Nephron progenitor cell (in vitro differentiated cells): Measurements from ENCODE around the gene ASAP2.
"Not testable (repeated sequence)": the region's sequence is repeated elsewhere in the genome, so short reads cannot be mapped to it uniquely, and the experiment has no call there.

ENCODE experiments used
- DNase-seq: peaks from one replicate; pipeline ENCODE4 v3.0.0; 2021
- H3K27ac Mint-ChIP-seq: 2 replicates; pipeline ENCODE4 v1.8.0; 2021; ENCODE audit warnings: mild to moderate bottlenecking, moderate library complexity, mixed read lengths
- H3K27me3 Mint-ChIP-seq: 2 replicates; pipeline ENCODE4 v1.8.0; 2021; ENCODE audit warnings: mild to moderate bottlenecking, low read depth, mixed read lengths; ENCODE audit not compliant: poor library complexity
- H3K36me3 Mint-ChIP-seq: 2 replicates; pipeline ENCODE4 v1.8.0; 2021; ENCODE audit warnings: low read depth, mixed read lengths
- H3K4me1 Mint-ChIP-seq: 2 replicates; pipeline ENCODE4 v1.8.0; 2021; ENCODE audit warnings: mixed read lengths
- H3K4me3 Mint-ChIP-seq: 2 replicates; pipeline ENCODE4 v1.8.0; 2021; ENCODE audit warnings: mild to moderate bottlenecking, moderate library complexity, mixed read lengths
- H3K9me3 Mint-ChIP-seq: 2 replicates; pipeline ENCODE4 v1.8.0; 2021; ENCODE audit warnings: mild to moderate bottlenecking, moderate library complexity, mixed read lengths
- TF ChIP-seq, protein P1 (sequence below): fragments of 200-600 bp; sonication (generic); IDR thresholded peaks from 2 replicates; pipeline ENCODE4 v1.5.0; 2021; ENCODE audit warnings: antibody characterized with exemption

ASAP2 gene

DNA sequence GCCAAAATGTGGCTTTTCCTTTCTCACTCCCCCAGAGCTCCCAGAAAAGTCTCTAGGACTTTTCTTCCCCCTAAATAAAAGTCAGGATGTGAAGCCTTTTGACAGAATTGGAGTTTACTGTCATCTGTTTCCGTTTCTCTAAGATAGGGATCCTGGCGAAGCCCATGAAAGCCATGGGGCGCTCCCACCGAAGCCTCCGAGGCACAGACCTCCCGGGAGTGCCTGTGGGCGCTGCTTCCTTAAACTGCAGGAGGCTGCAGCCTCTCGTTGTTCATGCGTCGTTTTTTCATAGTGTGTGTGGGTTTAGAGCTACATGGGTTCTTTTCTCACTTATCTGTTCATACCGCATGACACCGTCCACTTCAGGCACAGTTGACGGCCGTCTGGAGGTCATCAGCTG, 56.8 kb downstream of the ASAP2 start:
- TF ChIP-seq, protein P1, sequence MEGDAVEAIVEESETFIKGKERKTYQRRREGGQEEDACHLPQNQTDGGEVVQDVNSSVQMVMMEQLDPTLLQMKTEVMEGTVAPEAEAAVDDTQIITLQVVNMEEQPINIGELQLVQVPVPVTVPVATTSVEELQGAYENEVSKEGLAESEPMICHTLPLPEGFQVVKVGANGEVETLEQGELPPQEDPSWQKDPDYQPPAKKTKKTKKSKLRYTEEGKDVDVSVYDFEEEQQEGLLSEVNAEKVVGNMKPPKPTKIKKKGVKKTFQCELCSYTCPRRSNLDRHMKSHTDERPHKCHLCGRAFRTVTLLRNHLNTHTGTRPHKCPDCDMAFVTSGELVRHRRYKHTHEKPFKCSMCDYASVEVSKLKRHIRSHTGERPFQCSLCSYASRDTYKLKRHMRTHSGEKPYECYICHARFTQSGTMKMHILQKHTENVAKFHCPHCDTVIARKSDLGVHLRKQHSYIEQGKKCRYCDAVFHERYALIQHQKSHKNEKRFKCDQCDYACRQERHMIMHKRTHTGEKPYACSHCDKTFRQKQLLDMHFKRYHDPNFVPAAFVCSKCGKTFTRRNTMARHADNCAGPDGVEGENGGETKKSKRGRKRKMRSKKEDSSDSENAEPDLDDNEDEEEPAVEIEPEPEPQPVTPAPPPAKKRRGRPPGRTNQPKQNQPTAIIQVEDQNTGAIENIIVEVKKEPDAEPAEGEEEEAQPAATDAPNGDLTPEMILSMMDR, result no peak
- H3K4me3 Mint-ChIP-seq, result no peak overlapping the region
- no peaks in the 10 kb centered on the region for H3K9me3 Mint-ChIP-seq
- peaks cover 7% of the 10 kb centered on the region for H3K27me3 Mint-ChIP-seq
- H3K27ac Mint-ChIP-seq, result peak overlapping the region; percentile 66
- DNase-seq, result no peak
- H3K4me1 Mint-ChIP-seq, result peaks cover 64% of the 10 kb centered on the region
- H3K36me3 Mint-ChIP-seq, result peaks cover 14% of the 10 kb centered on the region

DNA sequence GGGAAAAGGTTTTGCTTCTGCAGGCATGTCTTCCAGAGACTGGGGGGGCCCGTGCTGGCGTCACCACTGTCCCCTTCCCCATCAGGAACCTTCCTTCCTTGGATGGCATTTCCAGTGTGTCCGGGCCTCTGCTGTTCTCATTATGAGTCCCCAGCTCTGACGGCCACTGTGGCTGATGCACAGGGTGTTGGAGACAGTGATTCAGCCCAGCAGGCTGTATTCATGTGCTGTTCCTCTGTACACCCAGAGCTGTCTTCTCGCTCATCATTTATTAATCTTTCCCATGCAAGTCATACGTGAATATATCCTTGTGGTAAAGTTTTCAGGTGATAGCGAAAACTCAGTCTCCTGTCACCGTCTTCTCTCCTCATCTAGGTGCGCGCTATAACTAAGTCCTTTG, 57.7 kb downstream of the ASAP2 start:
- Mint-ChIP-seq H3K36me3 (peaks cover 14% of the 10 kb centered on the region), H3K27ac (no peak overlapping the region), H3K4me1 (peaks cover 64% of the 10 kb centered on the region), H3K27me3 (peaks cover 7% of the 10 kb centered on the region), H3K9me3 (no peaks in the 10 kb centered on the region), H3K4me3 (no peak overlapping the region)
- TF ChIP-seq, protein P1, result no peak
- no peak for DNase-seq

DNA sequence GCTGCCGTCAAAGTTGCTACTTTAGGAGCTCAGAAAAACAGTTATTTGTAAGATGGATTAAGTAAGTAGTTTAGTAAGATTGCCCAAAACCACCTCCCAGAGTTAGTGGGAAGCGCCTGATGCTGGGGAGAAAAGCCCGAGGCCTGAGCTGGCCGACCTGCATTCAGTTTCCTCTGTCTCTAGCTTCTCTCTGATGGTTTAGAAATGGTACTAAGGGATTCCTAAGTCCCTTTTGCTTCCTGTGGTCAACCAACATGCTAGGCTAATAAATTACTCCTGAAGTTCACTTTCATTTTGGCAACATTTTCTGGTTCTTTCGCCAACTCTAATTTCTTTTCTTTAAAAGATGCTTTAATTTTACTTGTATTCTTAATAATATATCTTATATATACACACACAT, 60.1 kb downstream of the ASAP2 start:
- DNase-seq, result no peak
- H3K4me1 Mint-ChIP-seq, result peaks cover 55% of the 10 kb centered on the region
- no peak overlapping the region for H3K4me3 Mint-ChIP-seq
- peaks cover 11% of the 10 kb centered on the region for H3K27me3 Mint-ChIP-seq
- peaks cover 22% of the 10 kb centered on the region for H3K36me3 Mint-ChIP-seq
- H3K27ac Mint-ChIP-seq, result no peak overlapping the region
- H3K9me3 Mint-ChIP-seq, result peaks cover 14% of the 10 kb centered on the region
- TF ChIP-seq, protein P1, result no peak

DNA sequence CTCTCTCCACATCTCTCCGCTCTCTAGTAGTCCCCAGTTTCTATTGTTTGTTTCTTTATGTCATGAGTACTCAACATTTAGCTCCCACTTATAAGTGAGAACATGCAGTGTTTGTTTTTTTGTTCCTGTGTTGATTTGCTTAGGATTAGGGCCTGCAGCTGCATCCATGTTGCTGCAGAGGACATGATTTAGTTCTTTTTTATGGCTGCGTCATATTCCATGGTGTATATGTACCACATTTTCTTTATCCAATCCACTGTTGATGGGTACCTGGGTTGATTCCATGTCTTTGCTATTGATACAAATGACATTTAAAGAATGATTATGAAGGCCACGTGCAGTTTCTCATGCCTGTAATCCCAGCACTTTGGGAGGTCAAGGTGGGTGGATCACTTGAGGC, 60.7 kb downstream of the ASAP2 start:
- peaks cover 50% of the 10 kb centered on the region for H3K4me1 Mint-ChIP-seq
- not testable (repeated sequence) for H3K4me3 Mint-ChIP-seq

DNA sequence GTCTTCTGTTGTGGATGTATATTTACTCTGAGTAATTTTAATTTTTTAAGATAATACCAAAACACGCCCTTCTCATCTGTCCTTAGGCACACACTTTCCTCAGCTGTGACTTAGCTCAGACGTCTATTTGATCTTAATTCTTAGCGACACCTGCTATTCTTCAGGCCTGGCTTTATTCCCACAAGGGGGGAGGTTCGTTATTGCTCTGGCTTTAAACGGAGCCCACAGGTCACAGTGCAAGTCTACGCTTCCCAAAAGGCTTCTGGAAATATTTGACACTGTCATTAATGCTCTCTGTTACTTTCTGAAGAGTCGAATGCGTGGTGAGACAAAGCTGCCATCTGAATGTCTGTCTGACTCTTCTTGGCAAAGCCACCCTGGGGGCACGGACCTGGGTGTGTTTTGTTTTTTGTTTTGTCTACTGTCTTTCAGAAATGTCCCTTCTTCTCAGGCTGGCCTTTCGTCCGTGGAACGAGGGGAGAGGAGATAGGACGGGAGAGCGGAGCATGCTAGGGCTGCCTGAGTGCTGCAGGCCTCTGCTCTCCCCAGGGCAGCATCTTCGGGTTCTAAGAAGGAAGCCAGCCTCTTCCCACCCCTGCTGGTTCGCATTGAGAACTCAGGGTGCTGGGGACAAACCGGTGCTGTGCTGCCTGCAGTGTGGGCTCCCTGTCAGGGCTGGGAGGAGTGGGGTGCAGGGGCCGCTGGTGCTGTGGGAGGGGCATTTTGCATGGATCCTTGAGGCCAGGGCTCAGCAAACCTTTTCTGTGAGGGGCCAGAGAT, 61.9 kb downstream of the ASAP2 start:
- H3K9me3 Mint-ChIP-seq, result peaks cover 32% of the 10 kb centered on the region
- peak overlapping the region; percentile 92 for H3K27ac Mint-ChIP-seq
- DNase-seq, result no peak
- H3K36me3 Mint-ChIP-seq, result peaks cover 38% of the 10 kb centered on the region
- H3K4me1 Mint-ChIP-seq, result peaks cover 41% of the 10 kb centered on the region
- H3K27me3 Mint-ChIP-seq, result peaks cover 8% of the 10 kb centered on the region
- TF ChIP-seq, protein P1, result no peak
- H3K4me3 Mint-ChIP-seq, result no peak overlapping the region

More for the DNA sequence above, 60.7 kb downstream of the ASAP2 start:
- Mint-ChIP-seq H3K9me3 (peaks cover 20% of the 10 kb centered on the region), H3K36me3 (peaks cover 28% of the 10 kb centered on the region), H3K27me3 (peaks cover 11% of the 10 kb centered on the region)
- H3K27ac Mint-ChIP-seq, DNase-seq: not testable (repeated sequence)

DNA sequence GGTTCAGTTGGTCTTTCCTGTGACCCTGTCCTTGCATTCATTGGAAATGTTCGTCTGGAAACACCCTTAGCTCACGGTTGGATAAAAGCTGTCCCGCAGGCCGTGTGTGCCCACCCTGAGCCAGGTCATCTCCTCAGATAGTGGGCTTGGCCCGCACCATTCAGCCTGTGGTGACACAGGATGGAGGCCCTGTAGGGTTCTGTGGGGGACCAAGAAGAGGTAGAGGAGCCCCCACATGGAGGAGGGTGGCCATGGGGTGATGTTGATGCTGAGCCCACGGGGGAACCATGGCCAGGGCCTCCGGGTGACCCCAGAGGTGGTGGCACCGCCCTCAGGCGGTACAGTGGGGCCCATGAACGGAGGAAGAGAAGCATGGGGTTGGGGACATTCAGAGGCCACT, 62.7 kb downstream of the ASAP2 start:
- Mint-ChIP-seq H3K4me1 (peaks cover 39% of the 10 kb centered on the region), H3K27me3 (peaks cover 8% of the 10 kb centered on the region), H3K9me3 (peaks cover 34% of the 10 kb centered on the region), H3K4me3 (no peak overlapping the region), H3K27ac (peak overlapping the region; percentile 94), H3K36me3 (peaks cover 38% of the 10 kb centered on the region)
- TF ChIP-seq, protein P1, result no peak
- no peak for DNase-seq
